Measurements from ENCODE around the gene BRMS1L.
"Not testable (repeated sequence)": the region's sequence is repeated elsewhere in the genome, so short reads cannot be mapped to it uniquely, and the experiment has no call there.

Gene BRMS1L

DNA sequence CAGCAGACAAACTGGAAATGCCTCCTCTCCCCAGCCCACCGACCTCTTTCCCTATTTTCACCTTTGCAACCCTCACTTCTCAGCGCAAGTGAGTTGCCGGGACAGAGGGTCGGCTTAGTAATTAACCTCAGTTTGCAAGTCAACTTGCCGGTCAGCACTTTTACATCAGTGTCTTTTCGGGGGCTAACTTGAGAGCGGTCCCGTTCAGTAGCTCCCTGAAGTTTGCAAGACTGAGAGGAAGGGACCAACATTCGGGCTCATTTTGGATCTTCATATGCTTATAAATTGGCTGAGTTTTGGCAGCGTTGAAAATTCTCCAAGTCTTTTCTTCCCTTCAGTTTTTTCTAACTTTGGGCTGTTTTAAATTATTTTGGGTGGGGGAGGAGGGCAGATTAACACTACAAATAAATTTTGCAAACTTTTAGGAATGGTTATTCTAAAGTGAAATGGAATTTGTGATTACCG, 846 bp downstream of the BRMS1L start:
- DNase-seq (ENCODE audit: extremely low read depth, low read depth) = no peak
- TF ChIP-seq, protein P1, sequence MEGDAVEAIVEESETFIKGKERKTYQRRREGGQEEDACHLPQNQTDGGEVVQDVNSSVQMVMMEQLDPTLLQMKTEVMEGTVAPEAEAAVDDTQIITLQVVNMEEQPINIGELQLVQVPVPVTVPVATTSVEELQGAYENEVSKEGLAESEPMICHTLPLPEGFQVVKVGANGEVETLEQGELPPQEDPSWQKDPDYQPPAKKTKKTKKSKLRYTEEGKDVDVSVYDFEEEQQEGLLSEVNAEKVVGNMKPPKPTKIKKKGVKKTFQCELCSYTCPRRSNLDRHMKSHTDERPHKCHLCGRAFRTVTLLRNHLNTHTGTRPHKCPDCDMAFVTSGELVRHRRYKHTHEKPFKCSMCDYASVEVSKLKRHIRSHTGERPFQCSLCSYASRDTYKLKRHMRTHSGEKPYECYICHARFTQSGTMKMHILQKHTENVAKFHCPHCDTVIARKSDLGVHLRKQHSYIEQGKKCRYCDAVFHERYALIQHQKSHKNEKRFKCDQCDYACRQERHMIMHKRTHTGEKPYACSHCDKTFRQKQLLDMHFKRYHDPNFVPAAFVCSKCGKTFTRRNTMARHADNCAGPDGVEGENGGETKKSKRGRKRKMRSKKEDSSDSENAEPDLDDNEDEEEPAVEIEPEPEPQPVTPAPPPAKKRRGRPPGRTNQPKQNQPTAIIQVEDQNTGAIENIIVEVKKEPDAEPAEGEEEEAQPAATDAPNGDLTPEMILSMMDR (IDR thresholded peaks at IDR 0.05; ENCODE audit: low read depth, low read length) = no peak

DNA sequence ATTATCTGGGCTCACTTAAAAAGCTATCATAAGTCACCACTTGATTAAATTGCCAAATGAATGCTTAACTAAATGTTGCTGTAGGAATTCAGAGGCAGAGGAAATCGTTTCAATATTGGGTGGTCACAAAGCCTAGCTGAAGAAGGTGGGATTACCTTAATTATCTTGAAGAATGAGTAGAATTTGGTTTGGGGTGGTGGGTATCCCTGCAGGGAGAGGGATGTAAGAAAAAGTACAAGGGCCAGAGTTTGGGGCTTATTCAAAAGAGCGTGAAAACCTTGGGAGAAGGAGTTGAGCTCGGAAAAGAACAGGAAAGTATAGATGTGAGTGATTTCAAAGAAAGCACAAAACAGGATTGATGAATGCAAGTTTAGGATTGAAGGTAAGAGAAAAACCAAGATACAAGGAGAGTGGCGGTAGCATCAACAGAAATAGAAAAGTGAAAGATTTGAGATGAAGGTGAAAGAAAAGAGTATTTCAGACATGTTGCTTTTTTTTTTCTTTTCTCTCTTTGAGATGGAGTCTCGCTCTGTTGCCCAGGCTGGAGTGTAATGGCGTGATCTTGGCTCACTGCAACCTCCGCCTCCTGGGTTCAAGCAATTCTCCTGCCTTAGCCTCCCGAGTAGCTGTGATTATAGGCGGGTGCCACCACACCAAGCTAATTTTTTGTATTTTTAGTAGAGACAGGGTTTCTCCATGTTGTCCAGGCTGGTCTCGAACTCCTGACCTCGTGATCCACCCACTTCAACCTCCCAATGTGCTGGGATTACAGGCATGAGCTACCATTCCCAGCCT, 1.7 kb downstream of the BRMS1L start:
- TF ChIP-seq, protein P1 (IDR thresholded peaks at IDR 0.05; ENCODE audit: low read depth, low read length) = no peak
- DNase-seq (ENCODE audit: extremely low read depth, low read depth) = no peak

DNA sequence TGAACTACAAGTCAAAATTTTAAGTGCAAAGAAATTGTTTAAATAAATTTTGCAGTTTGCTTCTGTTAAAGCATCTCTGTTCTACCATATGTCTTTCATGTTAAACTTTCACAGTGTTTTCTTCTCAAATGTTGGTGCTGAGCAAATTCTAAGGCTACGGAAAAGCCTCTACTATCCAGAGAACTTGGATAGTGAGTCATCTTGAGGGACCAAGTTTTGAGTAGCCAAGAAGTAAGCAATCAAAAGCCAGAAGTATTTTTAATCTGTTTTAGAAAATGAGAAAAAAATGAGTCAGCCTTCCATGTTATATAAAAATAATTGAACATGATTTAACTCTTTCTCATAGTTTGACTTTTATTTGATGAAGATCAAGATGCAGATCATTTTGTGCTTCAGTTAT, 3.3 kb downstream of the BRMS1L start:
- no peak for DNase-seq (ENCODE audit: extremely low read depth, low read depth)
- TF ChIP-seq, protein P1 (IDR thresholded peaks at IDR 0.05; ENCODE audit: low read depth, low read length) = no peak

DNA sequence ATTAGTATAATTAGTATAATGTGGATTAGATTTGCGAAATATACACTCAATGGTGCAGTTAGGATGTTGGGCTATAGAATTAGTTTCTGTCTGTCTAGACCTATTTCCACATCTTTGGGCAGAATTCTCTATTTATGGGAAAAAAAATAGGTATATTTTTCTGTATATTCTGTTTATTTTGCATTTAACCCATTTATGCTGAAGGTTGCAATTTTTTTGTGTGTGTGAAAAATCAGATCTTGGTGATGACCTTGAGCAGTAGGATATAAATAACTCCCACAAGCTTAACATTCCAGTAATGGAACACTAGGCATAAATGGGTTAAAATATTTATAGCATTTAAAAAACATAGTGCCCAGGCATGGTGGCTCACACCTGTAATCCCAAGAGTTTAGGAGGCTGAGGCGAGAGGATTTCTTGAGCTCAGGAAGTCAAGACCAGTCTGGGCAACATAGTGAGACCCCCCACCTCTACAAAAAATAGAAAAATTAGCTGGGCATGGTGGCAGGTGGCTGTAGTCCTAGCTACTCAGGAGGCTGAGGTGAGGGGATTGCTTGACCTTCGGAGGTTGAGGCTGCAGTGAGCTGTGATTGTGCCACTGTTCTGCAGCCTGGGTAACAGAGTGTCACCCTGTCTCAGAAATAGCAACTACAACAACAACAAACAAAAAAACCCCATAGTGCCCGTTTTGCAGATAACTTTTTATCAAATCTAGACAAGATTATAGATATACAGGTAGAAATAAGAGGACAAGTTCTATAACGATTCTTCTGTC, 9.3 kb downstream of the BRMS1L start:
- TF ChIP-seq, protein P1 (IDR thresholded peaks at IDR 0.05; ENCODE audit: low read depth, low read length) = no peak
- no peak for DNase-seq (ENCODE audit: extremely low read depth, low read depth)

DNA sequence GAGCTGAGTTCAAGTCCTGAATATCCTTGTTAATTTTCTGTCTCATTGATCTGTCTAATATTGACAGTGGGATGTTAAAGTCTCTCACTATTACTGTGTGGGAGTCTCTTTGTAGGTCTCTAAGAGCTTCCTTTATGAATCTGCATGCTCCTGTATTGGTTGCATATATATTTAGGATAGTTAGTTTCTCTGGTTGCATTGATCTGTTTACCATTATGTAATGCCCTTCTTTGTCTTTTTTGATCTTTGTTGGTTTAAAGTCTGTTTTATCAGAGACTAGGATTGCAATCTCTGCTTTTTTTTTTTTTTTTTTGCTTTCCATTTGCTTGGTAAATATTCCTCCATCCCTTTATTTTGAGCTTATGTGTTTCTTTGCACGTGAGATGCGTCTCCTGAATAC, 15.6 kb downstream of the BRMS1L start:
- DNase-seq (ENCODE audit: extremely low read depth, low read depth) = not testable (repeated sequence)

DNA sequence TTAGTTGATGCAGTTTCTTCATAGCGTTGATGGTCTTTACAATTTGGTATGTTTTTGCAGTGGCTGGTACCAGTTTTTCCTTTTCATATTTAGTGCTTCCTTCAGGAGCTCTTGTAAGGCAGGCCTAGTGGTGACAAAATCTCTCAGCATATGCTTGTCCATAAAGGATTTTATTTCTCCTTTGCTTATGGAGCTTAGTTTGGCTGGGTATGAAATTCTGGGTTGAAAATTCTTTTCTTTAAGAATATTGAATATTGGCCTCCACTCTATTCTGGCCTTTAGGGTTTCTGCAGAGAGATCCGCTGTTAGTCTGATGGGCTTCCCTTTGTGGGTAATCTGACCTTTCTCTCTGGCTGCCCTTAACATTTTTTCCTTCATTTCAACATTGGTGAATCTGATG, 16.1 kb downstream of the BRMS1L start:
- DNase-seq (ENCODE audit: extremely low read depth, low read depth) = not testable (repeated sequence)

DNA sequence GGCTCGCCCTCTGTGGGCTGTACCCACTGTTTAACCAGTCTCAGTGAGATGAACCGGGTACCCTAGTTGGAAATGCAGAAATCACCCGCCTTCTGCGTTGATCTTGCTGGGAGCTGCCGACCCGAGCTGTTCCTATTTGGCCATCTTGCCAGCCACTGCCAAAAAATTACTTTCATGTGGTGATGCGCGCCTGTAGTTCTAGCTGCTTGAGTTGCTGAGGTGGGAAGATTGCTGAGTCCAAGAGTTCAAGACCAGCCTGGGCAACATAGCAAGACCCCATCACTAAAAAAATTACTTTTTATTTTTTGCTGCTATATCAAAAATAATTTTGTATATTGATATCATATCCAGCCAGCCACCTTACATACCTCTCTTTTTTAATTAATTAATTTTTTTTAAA, 18.4 kb downstream of the BRMS1L start:
- TF ChIP-seq, protein P1 (IDR thresholded peaks at IDR 0.05; ENCODE audit: low read depth, low read length) = no peak
- DNase-seq (ENCODE audit: extremely low read depth, low read depth) = no peak

DNA sequence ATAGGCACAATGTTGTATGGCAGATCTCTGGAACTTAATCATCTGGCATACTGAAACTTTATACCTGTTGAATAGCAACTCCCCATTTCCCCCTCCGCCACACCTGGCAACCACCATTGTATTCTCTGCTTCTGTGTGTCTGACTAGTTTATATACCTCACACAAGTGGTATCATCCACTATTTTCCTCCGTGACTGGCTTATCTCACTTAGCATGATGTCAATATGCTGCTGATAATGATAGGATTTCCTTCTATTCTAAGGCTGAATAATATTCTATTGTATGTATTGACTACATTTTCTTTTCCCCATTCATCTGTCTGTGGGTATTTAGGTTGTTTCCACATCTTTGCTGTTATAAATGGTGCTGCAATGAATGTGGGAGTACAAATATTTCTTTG, 21.5 kb downstream of the BRMS1L start:
- DNase-seq (ENCODE audit: extremely low read depth, low read depth) = no peak
- TF ChIP-seq, protein P1 (IDR thresholded peaks at IDR 0.05; ENCODE audit: low read depth, low read length) = no peak

Data from AG09319 (cell line).